IMR-90 (cell line): ENCODE data around the gene SOBP. TPM values are rescaled to one million over a fixed set of nuclear protein-coding genes. Genes with fewer than 3 reads are reported as not detected.

Experiments
- ATAC-seq: fragments of 200-7000 bp; cut with Tn5 transposase; 2 replicates; pipeline ENCODE4 v1.9.1; 2020; ENCODE audit warnings: low read depth, mild to moderate bottlenecking, moderate library complexity
- BruUV-seq: library from RNA; stranded (reverse); fragments of 400-500 nt; replicated peaks from 2 replicates; lab custom pipeline; 2021; lab: Mats Ljungman, UMichigan
- CTCF ChIA-PET: fragments of 300-600 bp; formaldehyde crosslinking; extraction: SDS; loops from one replicate; lab custom pipeline; 2021; ENCODE audit warnings: antibody characterized with exemption; lab: Yijun Ruan, JAX
- POLR2A ChIA-PET: fragments of 300-600 bp; sonication (Branson Sonifier 250); formaldehyde crosslinking; loops from one replicate; lab custom pipeline; 2022; ENCODE audit warnings: antibody characterized with exemption; ENCODE audit not compliant: unreplicated experiment; lab: Charles Lee
- DNase-seq: peaks from one replicate; pipeline ENCODE4 v3.0.0; 2013
- H2AFZ ChIP-seq: replicated peaks from 2 replicates; pipeline ENCODE3; 2013; ENCODE audit warnings: low read length, mild to moderate bottlenecking; ENCODE audit not compliant: poor library complexity
- H2AK5ac ChIP-seq: 2 replicates; pipeline ENCODE4 v1.6.1; 2013; ENCODE audit warnings: low read depth, low read length, inconsistent platforms
- H2AK9ac ChIP-seq: replicated peaks from 2 replicates; pipeline ENCODE3; 2013; ENCODE audit warnings: mild to moderate bottlenecking, low read depth, low read length, moderate library complexity; ENCODE audit not compliant: poor library complexity
- H2BK120ac ChIP-seq: 2 replicates; pipeline ENCODE4 v1.6.1; 2013; ENCODE audit warnings: low read depth, low read length, inconsistent platforms
- H2BK15ac ChIP-seq: 3 replicates; pipeline ENCODE4 v1.6.1; 2013; ENCODE audit warnings: low read depth, low read length, inconsistent platforms
- H2BK20ac ChIP-seq: 2 replicates; pipeline ENCODE4 v1.6.1; 2013; ENCODE audit warnings: low read depth, mild to moderate bottlenecking, inconsistent platforms, low read length, moderate library complexity
- H2BK5ac ChIP-seq: 2 replicates; pipeline ENCODE4 v1.6.1; 2013; ENCODE audit warnings: mild to moderate bottlenecking, low read depth, low read length, inconsistent platforms; ENCODE audit not compliant: poor library complexity, severe bottlenecking
- H3K14ac ChIP-seq: replicated peaks from 2 replicates; pipeline ENCODE4 v1.6.1; 2013; ENCODE audit warnings: low read depth, low read length, inconsistent platforms
- H3K18ac ChIP-seq: 2 replicates; pipeline ENCODE4 v1.6.1; 2013; ENCODE audit warnings: low read depth, low read length, control low read depth
- H3K23ac ChIP-seq: 2 replicates; pipeline ENCODE4 v1.6.1; 2013; ENCODE audit warnings: low read depth, low read length, inconsistent platforms
- H3K27ac ChIP-seq: 2 replicates; pipeline ENCODE4 v1.5.1; 2013; ENCODE audit warnings: mild to moderate bottlenecking, control low read depth, low read length; ENCODE audit not compliant: insufficient read depth
- H3K27me3 ChIP-seq: 2 replicates; pipeline ENCODE4 v1.6.1; 2013; ENCODE audit warnings: low read length; ENCODE audit not compliant: control insufficient read depth, insufficient read depth
- H3K36me3 ChIP-seq: 2 replicates; pipeline ENCODE4 v1.6.1; 2013; ENCODE audit warnings: low read length, mixed read lengths; ENCODE audit not compliant: control insufficient read depth, insufficient read depth
- H3K4ac ChIP-seq: 2 replicates; pipeline ENCODE4 v1.6.1; 2013; ENCODE audit warnings: low read depth, low read length, inconsistent platforms
- H3K4me1 ChIP-seq: 2 replicates; pipeline ENCODE4 v1.6.1; 2013; ENCODE audit warnings: low read length, mixed read lengths; ENCODE audit not compliant: control insufficient read depth, insufficient read depth
- H3K4me2 ChIP-seq: 2 replicates; pipeline ENCODE4 v1.6.1; 2013; ENCODE audit warnings: low read depth, mild to moderate bottlenecking, control low read depth, low read length, moderate library complexity
- H3K4me3 ChIP-seq: 2 replicates; pipeline ENCODE4 v1.5.1; 2013; ENCODE audit warnings: low read depth, mild to moderate bottlenecking, control low read depth, low read length, moderate library complexity; ENCODE audit not compliant: insufficient read depth
- H3K56ac ChIP-seq: 2 replicates; pipeline ENCODE4 v1.6.1; 2013; ENCODE audit warnings: low read length, inconsistent platforms; ENCODE audit not compliant: insufficient read depth; ENCODE audit errors: extremely low read depth
- H3K79me1 ChIP-seq, 2 experiments: 2 replicates each; pipeline ENCODE4 v1.6.1; 2013; ENCODE audit warnings: low read length in 2 of 2, inconsistent platforms in 1 of 2, low read depth in 1 of 2
- H3K9ac ChIP-seq: 2 replicates; pipeline ENCODE4 v1.6.1; 2013; ENCODE audit warnings: low read depth, low read length, control low read depth
- H3K9me1 ChIP-seq: 2 replicates; pipeline ENCODE4 v1.6.1; 2013; ENCODE audit warnings: low read length, inconsistent platforms; ENCODE audit not compliant: insufficient read depth
- H3K9me3 ChIP-seq: 2 replicates; pipeline ENCODE4 v1.6.1; 2013; ENCODE audit warnings: low read length; ENCODE audit not compliant: control insufficient read depth, insufficient read depth
- H4K20me1 ChIP-seq: 2 replicates; pipeline ENCODE4 v1.6.1; 2013; ENCODE audit warnings: low read length, inconsistent platforms; ENCODE audit not compliant: insufficient read depth
- H4K5ac ChIP-seq: 2 replicates; pipeline ENCODE4 v1.6.1; 2013; ENCODE audit warnings: mild to moderate bottlenecking, low read depth, low read length, control low read depth
- H4K8ac ChIP-seq, 2 experiments: 2 replicates each; pipeline ENCODE4 v1.6.1; 2013; ENCODE audit warnings: low read depth in 2 of 2, low read length in 2 of 2, control low read depth in 1 of 2, inconsistent platforms in 1 of 2
- H4K91ac ChIP-seq: 2 replicates; pipeline ENCODE4 v1.6.1; 2013; ENCODE audit warnings: low read depth, low read length, inconsistent platforms; ENCODE audit not compliant: insufficient read depth
- CEBPB ChIP-seq: IDR thresholded peaks from 2 replicates; pipeline ENCODE4 v1.6.1; 2012; ENCODE audit warnings: low read depth, low read length, improper control_type of control experiment
- MAFK ChIP-seq: IDR thresholded peaks from 2 replicates; pipeline ENCODE4 v1.6.1; 2012; ENCODE audit warnings: low read depth, low read length, improper control_type of control experiment
- NFE2L2 ChIP-seq: fragments of 150-350 bp; IDR thresholded peaks from 2 replicates; pipeline ENCODE4 v1.6.1; 2016; ENCODE audit warnings: low read depth, mild to moderate bottlenecking, low read length
- POLR2A ChIP-seq: IDR thresholded peaks from 2 replicates; pipeline ENCODE4 v1.6.1; 2012; ENCODE audit warnings: mild to moderate bottlenecking, low read depth, low read length
- WGBS, 2 experiments: methylation state at CpG; one replicate each; pipeline versions ENCODE4 v1.1.5 to v1.1.7; 2013; ENCODE audit warnings: missing lambda C conversion rate in 2 of 2; ENCODE audit not compliant: insufficient read length in 1 of 2; ENCODE audit errors: extremely low coverage in 2 of 2; 5-methylcytosine and 5-hydroxymethylcytosine counted together
- dilution Hi-C: fragments of 300-500 bp; cut with HindIII; formaldehyde crosslinking; loops from one replicate; pipeline ENCODE4 v1.14.3; 2018; ENCODE audit warnings: low sequenced_read_pairs; ENCODE audit not compliant: unreplicated experiment
- in situ Hi-C: fragments of 300-500 bp; cut with MboI; formaldehyde crosslinking; loops from 3 replicates; pipeline ENCODE4 v1.14.3; 2019; ENCODE audit warnings: low sequenced_read_pairs, inconsistent platforms, mixed read lengths
- intact Hi-C: fragments of 100-400 bp; cut with micrococcal nuclease; formaldehyde crosslinking; loops from 2 replicates; pipeline ENCODE4 v1.10.0; 2022
- polyA plus RNA-seq, 3 experiments: library from polyadenylated mRNA; depleted of rRNA; stranded (reverse); fragments of >200 nt; gene quantifications; 2 replicates each; pipeline ENCODE4 v1.2.3, GENCODE V29; 2012; ENCODE audit warnings: low replicate concordance in 1 of 3
- total RNA-seq: library from RNA; depleted of rRNA; stranded (reverse); fragments of >200 nt; gene quantifications from 2 replicates; pipeline ENCODE4 v1.2.3, GENCODE V29; 2012
- TF ChIP-seq, protein P1 (sequence below): conservative IDR thresholded peaks from 2 replicates; pipeline ENCODE4 v1.5.1; 2012; ENCODE audit warnings: mild to moderate bottlenecking, low read depth, low read length, improper control_type of control experiment

SOBP gene
- total and polyA plus RNA-seq, 2 of the 4 experiments (the other 2 are of a cell fraction), result 0.60 to 0.72 TPM

DNA sequence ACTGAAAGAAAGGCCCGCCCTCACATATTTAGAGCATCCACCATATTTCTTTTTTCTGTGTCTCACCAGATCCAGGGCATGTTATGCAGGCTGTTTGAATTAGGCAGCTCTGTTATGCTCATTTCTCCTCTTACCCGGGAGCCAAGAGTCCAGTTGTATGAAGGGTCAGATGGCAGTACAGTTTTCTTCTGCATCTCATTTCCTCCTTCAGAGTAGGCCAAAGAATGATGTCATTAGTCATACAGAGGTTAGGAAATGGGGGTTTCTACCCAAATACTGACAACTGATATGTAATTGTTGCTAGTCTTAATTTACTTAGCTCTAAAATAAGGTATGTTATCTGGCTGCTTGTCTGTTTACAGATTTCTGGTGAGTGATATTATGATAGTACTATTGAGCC, 130.8 kb downstream of the SOBP start:
- Histone ChIP-seq H2AK5ac (no peak overlapping the region), H2AK9ac (no peak overlapping the region), H3K14ac (no peak overlapping the region), H3K9me3 (no peaks in the 10 kb centered on the region), H3K23ac (no peak overlapping the region), H3K4ac (no peak overlapping the region), H3K9me1 (no peaks in the 10 kb centered on the region; the same call in 1 of the 2 replicates), H2BK5ac (no peak overlapping the region), H4K5ac (no peak overlapping the region), H4K91ac (no peak overlapping the region), H3K36me3 (no peaks in the 10 kb centered on the region), H3K27me3 (no peaks in the 10 kb centered on the region), H3K4me3 (no peak overlapping the region), H2BK15ac (no peak overlapping the region), H4K8ac (no peak overlapping the region), H2BK120ac (no peak overlapping the region), H2AFZ (no peak overlapping the region), H3K4me2 (no peak overlapping the region), H2BK20ac (no peak overlapping the region), H3K18ac (no peak overlapping the region), H3K9ac (no peak overlapping the region), H3K56ac (no peak overlapping the region), H3K4me1 (peaks cover 3% of the 10 kb centered on the region; the same call in 1 of the 2 replicates), H3K27ac (no peak overlapping the region), H4K20me1 (no peaks in the 10 kb centered on the region), H3K79me1 (no peaks in the 10 kb centered on the region)
- intact Hi-C loops (no loop called here), dilution Hi-C loops (no loop called here), in situ Hi-C loops (no loop called here)
- no CpG with 5 or more reads among the region's 2 CpGs for WGBS, 2 experiments
- TF ChIP-seq CEBPB (no peak), NFE2L2 (no peak), MAFK (no peak), POLR2A (no peak)
- TF ChIP-seq, protein P1, sequence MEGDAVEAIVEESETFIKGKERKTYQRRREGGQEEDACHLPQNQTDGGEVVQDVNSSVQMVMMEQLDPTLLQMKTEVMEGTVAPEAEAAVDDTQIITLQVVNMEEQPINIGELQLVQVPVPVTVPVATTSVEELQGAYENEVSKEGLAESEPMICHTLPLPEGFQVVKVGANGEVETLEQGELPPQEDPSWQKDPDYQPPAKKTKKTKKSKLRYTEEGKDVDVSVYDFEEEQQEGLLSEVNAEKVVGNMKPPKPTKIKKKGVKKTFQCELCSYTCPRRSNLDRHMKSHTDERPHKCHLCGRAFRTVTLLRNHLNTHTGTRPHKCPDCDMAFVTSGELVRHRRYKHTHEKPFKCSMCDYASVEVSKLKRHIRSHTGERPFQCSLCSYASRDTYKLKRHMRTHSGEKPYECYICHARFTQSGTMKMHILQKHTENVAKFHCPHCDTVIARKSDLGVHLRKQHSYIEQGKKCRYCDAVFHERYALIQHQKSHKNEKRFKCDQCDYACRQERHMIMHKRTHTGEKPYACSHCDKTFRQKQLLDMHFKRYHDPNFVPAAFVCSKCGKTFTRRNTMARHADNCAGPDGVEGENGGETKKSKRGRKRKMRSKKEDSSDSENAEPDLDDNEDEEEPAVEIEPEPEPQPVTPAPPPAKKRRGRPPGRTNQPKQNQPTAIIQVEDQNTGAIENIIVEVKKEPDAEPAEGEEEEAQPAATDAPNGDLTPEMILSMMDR, result no peak
- BruUV-seq, result no TSS peak
- DNase-seq (peak; percentile 39), ATAC-seq (peak; percentile 42)
- CTCF ChIA-PET, result interaction anchor here (0.7 to 1.2 kb wide), 2 partner anchors 8 to 62 kb away, joined by 3 to 4 read pairs; no protein-coding TSS in a partner anchor
- POLR2A ChIA-PET, result no interaction called here
